SU-DHL-6 (cell line): Measurements from ENCODE around the gene ABLIM1.

Experiments used
- EZH2phosphoT487 ChIP-seq: fragments of 200-600 bp; sonication (generic), shearing (Covaris generic); conservative IDR thresholded peaks from 2 replicates; pipeline ENCODE4 v1.6.1; 2018; ENCODE audit warnings: mild to moderate bottlenecking, antibody characterized with exemption, low read length, moderate library complexity, mixed read lengths
- TF ChIP-seq, protein P1 (sequence below): fragments of 200-600 bp; sonication (generic); IDR thresholded peaks from one replicate; pipeline ENCODE4 v1.5.1; 2017; ENCODE audit warnings: antibody characterized with exemption, mild to moderate bottlenecking, low read length, moderate library complexity; ENCODE audit not compliant: insufficient read depth, poor library complexity, severe bottlenecking

DNA sequence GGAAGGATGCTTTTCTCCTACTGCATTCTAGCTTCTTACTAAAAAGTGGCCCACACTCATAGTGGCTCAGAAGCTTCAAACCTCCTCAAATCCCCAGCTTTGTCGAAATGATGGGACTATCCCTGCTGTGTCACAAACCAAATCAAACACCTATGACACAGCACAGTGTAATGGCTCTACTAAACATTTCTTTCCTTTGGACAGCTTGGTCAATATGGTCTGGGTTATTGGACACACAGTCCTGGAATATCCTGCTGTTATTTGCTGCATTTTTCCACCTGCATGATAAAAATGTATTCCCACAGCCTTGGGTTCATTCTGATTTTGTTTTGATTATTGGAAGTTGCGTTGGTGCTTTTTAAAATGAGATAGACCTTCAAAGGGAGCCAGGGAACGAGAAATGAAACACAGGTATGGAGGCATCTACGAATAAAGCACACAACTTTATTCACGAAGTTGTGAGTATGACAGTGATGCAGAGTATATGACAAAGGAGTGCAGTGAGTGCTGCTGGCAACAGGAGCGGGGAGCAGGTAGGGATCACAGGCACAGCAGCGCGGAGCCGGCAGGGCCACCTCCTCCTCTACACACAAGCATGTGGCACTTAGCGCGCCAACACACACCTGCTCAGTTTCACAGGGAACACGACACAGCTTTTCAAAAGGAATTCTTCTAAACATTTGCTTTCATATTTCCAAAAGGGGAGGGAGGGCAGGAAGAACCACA, 227.2 kb downstream of the ABLIM1 start:
- TF ChIP-seq, protein P1, sequence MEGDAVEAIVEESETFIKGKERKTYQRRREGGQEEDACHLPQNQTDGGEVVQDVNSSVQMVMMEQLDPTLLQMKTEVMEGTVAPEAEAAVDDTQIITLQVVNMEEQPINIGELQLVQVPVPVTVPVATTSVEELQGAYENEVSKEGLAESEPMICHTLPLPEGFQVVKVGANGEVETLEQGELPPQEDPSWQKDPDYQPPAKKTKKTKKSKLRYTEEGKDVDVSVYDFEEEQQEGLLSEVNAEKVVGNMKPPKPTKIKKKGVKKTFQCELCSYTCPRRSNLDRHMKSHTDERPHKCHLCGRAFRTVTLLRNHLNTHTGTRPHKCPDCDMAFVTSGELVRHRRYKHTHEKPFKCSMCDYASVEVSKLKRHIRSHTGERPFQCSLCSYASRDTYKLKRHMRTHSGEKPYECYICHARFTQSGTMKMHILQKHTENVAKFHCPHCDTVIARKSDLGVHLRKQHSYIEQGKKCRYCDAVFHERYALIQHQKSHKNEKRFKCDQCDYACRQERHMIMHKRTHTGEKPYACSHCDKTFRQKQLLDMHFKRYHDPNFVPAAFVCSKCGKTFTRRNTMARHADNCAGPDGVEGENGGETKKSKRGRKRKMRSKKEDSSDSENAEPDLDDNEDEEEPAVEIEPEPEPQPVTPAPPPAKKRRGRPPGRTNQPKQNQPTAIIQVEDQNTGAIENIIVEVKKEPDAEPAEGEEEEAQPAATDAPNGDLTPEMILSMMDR = no peak
- TF ChIP-seq EZH2phosphoT487 = no peak
